Activated CD4-positive, alpha-beta memory T cell treated with anti-CD3 and anti-CD28 coated beads for 36 hours (primary cell): Measurements from ENCODE around the gene RBMS3. TPM values are rescaled to one million over a fixed set of nuclear protein-coding genes. Genes with fewer than 3 reads are reported as not detected.
"Not testable (repeated sequence)": the region's sequence is repeated elsewhere in the genome, so short reads cannot be mapped to it uniquely, and the experiment has no call there.

Experiments
- CTCF ChIA-PET: fragments of 350-600 bp; sonication (Branson Sonifier 250); formaldehyde crosslinking; loops from one replicate; lab custom pipeline; 2021; ENCODE audit warnings: antibody characterized with exemption, inconsistent platforms; lab: Charles Lee
- POLR2A ChIA-PET: fragments of 350-600 bp; sonication (Branson Sonifier 250); formaldehyde crosslinking; loops from one replicate; lab custom pipeline; 2021; ENCODE audit warnings: antibody characterized with exemption; lab: Charles Lee
- DNase-seq: peaks from one replicate; pipeline ENCODE4 v3.0.0-alpha.2; 2020
- H3K27ac Mint-ChIP-seq: one replicate; pipeline ENCODE4 v1.8.0; 2021; ENCODE audit warnings: mixed read lengths
- H3K27me3 Mint-ChIP-seq: one replicate; pipeline ENCODE4 v1.8.0; 2021; ENCODE audit warnings: mixed read lengths
- H3K36me3 Mint-ChIP-seq: one replicate; pipeline ENCODE4 v1.8.0; 2021; ENCODE audit warnings: mixed read lengths
- H3K4me1 Mint-ChIP-seq: one replicate; pipeline ENCODE4 v1.8.0; 2021; ENCODE audit warnings: low read depth, mixed read lengths
- H3K4me3 Mint-ChIP-seq: one replicate; pipeline ENCODE4 v1.8.0; 2021; ENCODE audit warnings: mild to moderate bottlenecking, mixed read lengths
- H3K9me3 Mint-ChIP-seq: one replicate; pipeline ENCODE4 v1.8.0; 2021; ENCODE audit warnings: mixed read lengths
- intact Hi-C: fragments of 100-400 bp; cut with micrococcal nuclease; formaldehyde crosslinking; loops from one replicate; pipeline ENCODE4 v1.15.1; 2023
- total RNA-seq, 2 experiments: library from RNA; stranded (reverse); gene quantifications; one replicate each; pipeline ENCODE4 v1.2.3, GENCODE V29; 2021

RBMS3 gene
- total RNA-seq, 2 experiments from 2014 or later: 1.6 TPM

- Mint-ChIP-seq H3K36me3 (no peaks in the 10 kb centered on the region), H3K4me1 (no peaks in the 10 kb centered on the region), H3K27ac (no peak overlapping the region), H3K9me3 (no peaks in the 10 kb centered on the region), H3K4me3 (no peak overlapping the region), H3K27me3 (peaks cover 21% of the 10 kb centered on the region)
- no peak for DNase-seq
- intact Hi-C loops: no loop called here
- ChIA-PET POLR2A (no interaction called here), CTCF (interaction anchor here (0.9 kb wide), 1 partner anchor 32 kb away, joined by 3 read pairs; no protein-coding TSS in a partner anchor)
Observed at GRCh38 chr3:30044515-30044914, 763.6 kb downstream of the RBMS3 start.

DNA sequence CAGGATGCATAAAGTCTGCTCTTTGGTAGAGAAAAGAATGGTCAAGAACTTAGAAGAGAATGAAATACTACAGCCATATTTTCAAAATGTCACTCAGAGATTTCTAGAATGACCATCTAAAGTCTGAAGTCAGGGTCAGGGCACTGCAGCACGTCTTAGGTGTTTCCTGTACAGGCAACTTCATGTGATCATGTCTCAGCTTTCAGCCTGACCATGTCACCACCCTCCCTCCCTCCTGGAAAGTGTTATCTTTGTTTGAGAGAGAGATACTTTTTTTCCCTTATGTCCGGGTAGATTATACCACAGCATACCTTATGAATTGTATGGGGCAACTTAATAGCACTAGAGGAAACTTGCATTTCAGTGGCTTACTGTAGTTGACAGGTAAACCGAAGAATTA is 767.6 kb downstream of the RBMS3 start:
- CTCF ChIA-PET: interaction anchor here (0.5 kb wide), 1 partner anchor 505 kb away, joined by 3 read pairs; no protein-coding TSS in a partner anchor
- H3K27me3 Mint-ChIP-seq: peaks cover 9% of the 10 kb centered on the region
- no peak overlapping the region for H3K27ac Mint-ChIP-seq
- intact Hi-C loops: no loop called here
- no peaks in the 10 kb centered on the region for H3K36me3 Mint-ChIP-seq
- no peak for DNase-seq
- no peaks in the 10 kb centered on the region for H3K4me1 Mint-ChIP-seq
- POLR2A ChIA-PET: no interaction called here
- H3K4me3 Mint-ChIP-seq: no peak overlapping the region
- H3K9me3 Mint-ChIP-seq: no peaks in the 10 kb centered on the region

- H3K4me3 Mint-ChIP-seq, intact Hi-C loops, H3K36me3 Mint-ChIP-seq, H3K9me3 Mint-ChIP-seq, POLR2A ChIA-PET, H3K4me1 Mint-ChIP-seq, H3K27ac Mint-ChIP-seq, DNase-seq: not testable (repeated sequence)
- CTCF ChIA-PET: interaction anchor here (1.3 kb wide), 1 partner anchor 149 kb away, joined by 3 read pairs; no protein-coding TSS in a partner anchor
- H3K27me3 Mint-ChIP-seq: peaks cover 10% of the 10 kb centered on the region
Observed at GRCh38 chr3:30050116-30050515, 769.2 kb downstream of the RBMS3 start.

- CTCF ChIA-PET: no interaction called here
- Mint-ChIP-seq H3K9me3 (no peaks in the 10 kb centered on the region), H3K36me3 (no peaks in the 10 kb centered on the region), H3K27ac (no peak overlapping the region), H3K27me3 (peaks cover 2% of the 10 kb centered on the region), H3K4me1 (no peaks in the 10 kb centered on the region), H3K4me3 (no peak overlapping the region)
- POLR2A ChIA-PET: no interaction called here
- no peak for DNase-seq
- intact Hi-C loops: no loop called here
Observed at GRCh38 chr3:30059240-30059639, 778.4 kb downstream of the RBMS3 start.
